SK-N-MC (cell line): ENCODE measurements around the gene PTPN12.

ENCODE experiments used
- EZH2 ChIP-seq: fragments of 200-600 bp; sonication (generic); IDR thresholded peaks from one replicate; pipeline ENCODE4 v1.6.1; 2017; ENCODE audit warnings: antibody characterized with exemption
- POLR2AphosphoS5 ChIP-seq: IDR thresholded peaks from 2 replicates; pipeline ENCODE4 v1.6.1; 2012; ENCODE audit warnings: mild to moderate bottlenecking, low read depth, low read length, borderline replicate concordance

DNA sequence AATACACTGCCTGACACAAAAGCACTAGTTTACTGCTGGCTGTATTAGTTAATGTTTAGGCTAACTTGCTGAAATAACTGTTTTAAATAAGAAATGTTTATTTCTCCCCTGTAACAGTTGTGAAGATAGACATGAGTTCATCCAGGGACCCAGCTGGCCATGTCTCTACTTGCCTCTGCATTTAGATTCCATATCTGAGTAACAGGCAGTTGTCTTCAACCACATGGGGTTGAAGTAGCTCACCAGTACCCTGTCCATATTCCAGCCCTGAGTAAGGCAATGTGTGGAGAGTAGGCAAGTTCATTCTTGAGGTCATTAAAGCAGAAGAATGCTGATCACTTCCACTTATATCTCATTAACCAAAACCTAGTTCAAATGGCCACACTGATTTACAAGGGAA lies 128.1 kb downstream of the PTPN12 start:
- TF ChIP-seq EZH2 (no peak), POLR2AphosphoS5 (no peak)
